Neural progenitor cell (in vitro differentiated cells): Measurements from ENCODE around the gene PCDHA7.
A peak's percentile ranks its signal among the peaks of the same experiment; 100 is the strongest.

Experiments
- CTCF ChIP-seq: fragments of 200-600 bp; sonication (generic); IDR thresholded peaks from 2 replicates; pipeline ENCODE4 v1.5.1; 2017; ENCODE audit warnings: antibody characterized with exemption, mild to moderate bottlenecking
- EZH2 ChIP-seq: fragments of 200-600 bp; sonication (generic); IDR thresholded peaks from 2 replicates; pipeline ENCODE4 v1.6.1; 2017; ENCODE audit warnings: antibody characterized with exemption, mild to moderate bottlenecking, moderate library complexity

- peak; percentile 57 for TF ChIP-seq CTCF
- TF ChIP-seq EZH2 = no peak
Measured at GRCh38 chr5:140868721-140869554, 34.9 kb downstream of the PCDHA7 start, which contains the start of gene PCDHA11.
